ENCODE measurements around the gene MED22. TPM values are rescaled to one million over a fixed set of nuclear protein-coding genes. Genes with fewer than 3 reads are reported as not detected.

MED22 gene
- total and polyA plus RNA-seq, 2 of the 8 experiments (the other 6 are each of a cell fraction or from before 2014, with no cell fraction given): 56.4 to 68.4 TPM

GRCh38 chr9:133354766-133355165 lies 6.8 kb upstream of the MED22 start:
- no peak overlapping the region for H3K4ac ChIP-seq (replicated peaks; ENCODE audit: insufficient read length, low read depth, low read length)
- FAIRE-seq: no peak
- H3K36me3 ChIP-seq (ENCODE audit: control insufficient read depth in 2 of 4, insufficient read depth in 4 of 4, low read length in 3 of 4): peaks cover 17 to 34% (median 31%) of the 10 kb centered on the region in 4 experiments
- POLR2A ChIA-PET (ENCODE audit: partially characterized antibody): interaction anchor here (1.7 to 16.1 kb wide), 9 partner anchors 10 to 105 kb away, joined by 4 to 461 read pairs (median 13); partner anchors contain the start of genes CACFD1, MED22, RPL7A and STKLD1
- peak overlapping the region; percentile 39; the same call in 1 of the 2 replicates for H4K8ac ChIP-seq (ENCODE audit: extremely low read depth, insufficient read depth, low read length)
- H2BK20ac ChIP-seq (ENCODE audit: low read length): no peak overlapping the region
- H3K79me2 ChIP-seq (ENCODE audit: control insufficient read depth in 1 of 2, insufficient read depth in 2 of 2, low read length in 2 of 2): peaks cover 0 to 21% of the 10 kb centered on the region in 2 experiments; a peak in 2 of 4 replicates
- no peak overlapping the region for H3K27ac ChIP-seq (ENCODE audit: low read depth, low read length)
- no peak overlapping the region for H4K5ac ChIP-seq (ENCODE audit: insufficient read length, low read depth, low read length)
- peaks cover 2% of the 10 kb centered on the region; the same call in 1 of the 2 replicates for H3K23me2 ChIP-seq (ENCODE audit: low read depth, low read length)
- H2AK5ac ChIP-seq (ENCODE audit: low read depth, low read length): no peak overlapping the region; the same call in 1 of the 2 replicates
- H3K9ac ChIP-seq (replicated peaks in 1 of 4; ENCODE audit: extremely low read depth in 1 of 4, low read depth in 3 of 4, low read length in 3 of 4): no peak overlapping the region; a peak in 1 of 7 replicates
- no peak for DNase-seq (ENCODE audit: low read depth in 1 of 2, low spot score in 2 of 2)
- H3K56ac ChIP-seq (replicated peaks; ENCODE audit: insufficient read length, low read depth, low read length): no peak overlapping the region
- CTCF ChIA-PET (ENCODE audit: partially characterized antibody): interaction anchor here (0.9 to 8.2 kb wide), 11 partner anchors 8 to 168 kb away, joined by 3 to 90 read pairs (median 8); partner anchors contain the start of genes MED22 and RPL7A
- H2BK5ac ChIP-seq (ENCODE audit: low read depth, low read length): no peak overlapping the region
- H3K4me3 ChIP-seq (ENCODE audit: extremely low read depth in 1 of 4, insufficient read depth in 2 of 4, low read depth in 3 of 4, low read length in 4 of 4): no peak overlapping the region
- no peaks in the 10 kb centered on the region for H3K27me3 ChIP-seq (replicated peaks in 1 of 4; ENCODE audit: control insufficient read depth in 3 of 4, extremely low read depth in 1 of 4, insufficient read depth in 3 of 4, low read length in 3 of 4)
- H2BK12ac ChIP-seq (ENCODE audit: low read depth, low read length): no peak overlapping the region
- no peak overlapping the region for H2AFZ ChIP-seq (ENCODE audit: low read length)
- H3K79me1 ChIP-seq (ENCODE audit: low read depth, low read length): peaks cover 2% of the 10 kb centered on the region; the same call in 1 of the 2 replicates
- H3K23ac ChIP-seq (ENCODE audit: insufficient read length): no peak overlapping the region
- no peak overlapping the region for H2BK15ac ChIP-seq (ENCODE audit: low read length)
- no peak overlapping the region for H3K14ac ChIP-seq (ENCODE audit: insufficient read length)
- H3K9me3 ChIP-seq (ENCODE audit: insufficient read depth in 2 of 2, low read depth in 1 of 2, low read length in 1 of 2): no peaks in the 10 kb centered on the region
- H4K91ac ChIP-seq (replicated peaks; ENCODE audit: insufficient read length, low read length): no peak overlapping the region
- peaks cover 0 to 8% (median 3%) of the 10 kb centered on the region in 4 experiments; a peak in 5 of 7 replicates for H3K4me1 ChIP-seq (replicated peaks in 1 of 4; ENCODE audit: control insufficient read depth in 3 of 4, insufficient read depth in 4 of 4, low read length in 3 of 4)
- WGBS, 2 experiments (ENCODE audit: extremely low coverage in 1 of 2, insufficient coverage in 1 of 2, insufficient read length in 1 of 2, insufficient replicate concordance in 2 of 2, low coverage in 1 of 2, low lambda C conversion rate in 2 of 2, missing lambda C conversion rate in 1 of 2): 94% methylated on average over 7 of the region's 7 CpGs; no CpG with 5 or more reads in 1 of the 2 experiments
- no peak overlapping the region for H2BK120ac ChIP-seq (replicated peaks; ENCODE audit: low read depth, low read length)
- no peak overlapping the region for H3K18ac ChIP-seq (ENCODE audit: extremely low read depth, low read length)
- H4K20me1 ChIP-seq (replicated peaks in 1 of 2; ENCODE audit: control insufficient read depth in 1 of 2, insufficient read depth in 2 of 2, low read length in 2 of 2): peaks cover 11 to 12% of the 10 kb centered on the region in 2 experiments
- no peak overlapping the region; a peak in 1 of 4 replicates for H3K4me2 ChIP-seq (ENCODE audit: insufficient read depth in 1 of 2, low read depth in 2 of 2, low read length in 2 of 2)
- TF ChIP-seq CHD1 (IDR thresholded peaks at IDR 0.05; ENCODE audit: low read depth, low read length): no peak
- TF ChIP-seq NANOG (IDR thresholded peaks at IDR 0.05; ENCODE audit: insufficient read depth, low read depth, low read length, poor library complexity, severe bottlenecking): no peak
- no peak for TF ChIP-seq GABPA (IDR thresholded peaks at IDR 0.05; ENCODE audit: borderline replicate concordance, insufficient read depth, low read length)
- TF ChIP-seq KDM5A (IDR thresholded peaks at IDR 0.05; ENCODE audit: low read length): no peak
- no peak for TF ChIP-seq SRF (IDR thresholded peaks at IDR 0.05; ENCODE audit: low read depth, low read length)
- TF ChIP-seq BCL11A (IDR thresholded peaks at IDR 0.05; ENCODE audit: low read depth in 2 of 2, low read length in 2 of 2): no peak
- no peak for TF ChIP-seq SUZ12 (IDR thresholded peaks at IDR 0.05; ENCODE audit: low read length)
- no peak for TF ChIP-seq ASH2L (IDR thresholded peaks at IDR 0.05; ENCODE audit: low read length)
- TF ChIP-seq SIX5 (IDR thresholded peaks at IDR 0.05; ENCODE audit: low read depth, low read length): no peak
- no peak for TF ChIP-seq NRF1 (IDR thresholded peaks at IDR 0.05; ENCODE audit: low read depth, low read length)
- TF ChIP-seq POU5F1 (IDR thresholded peaks at IDR 0.05; ENCODE audit: low read depth, low read length): no peak
- TF ChIP-seq TAF7 (optimal IDR thresholded peaks at IDR 0.05; ENCODE audit: borderline replicate concordance, low read depth, low read length): no peak
- TF ChIP-seq SIN3A (conservative IDR thresholded peaks at IDR 0.05 in 1 of 2, IDR thresholded peaks at IDR 0.05 in 1 of 2; ENCODE audit: low read depth in 1 of 2, low read length in 2 of 2): no peak

Measured in H1 (cell line).